Mucosa of rectum (tissue), 2 donors: Measurements from ENCODE around the gene SENP8.
"Not testable (repeated sequence)": the region's sequence is repeated elsewhere in the genome, so short reads cannot be mapped to it uniquely, and the experiment has no call there.

Experiments
- H3K27ac ChIP-seq, 2 donors: one replicate each; pipeline ENCODE4 v1.7.0; 2013; ENCODE audit warnings: inconsistent platforms in 2 of 2, low read depth in 2 of 2, low read length in 2 of 2
- H3K27me3 ChIP-seq, 2 donors: one replicate each; pipeline ENCODE4 v1.7.0; 2013; ENCODE audit warnings: low read length in 2 of 2; ENCODE audit not compliant: control insufficient read depth in 2 of 2, insufficient read depth in 2 of 2
- H3K36me3 ChIP-seq, 2 donors: one replicate each; pipeline ENCODE4 v1.7.0; 2013; ENCODE audit warnings: low read length in 2 of 2; ENCODE audit not compliant: control insufficient read depth in 2 of 2, insufficient read depth in 2 of 2
- H3K4me1 ChIP-seq, 2 donors: one replicate each; pipeline ENCODE4 v1.7.0; 2013; ENCODE audit warnings: low read length in 2 of 2, mild to moderate bottlenecking in 1 of 2; ENCODE audit not compliant: control insufficient read depth in 2 of 2, insufficient read depth in 2 of 2
- H3K4me3 ChIP-seq, 2 donors: one replicate each; pipeline ENCODE4 v1.7.0; 2013; ENCODE audit warnings: low read length in 2 of 2
- H3K9ac ChIP-seq, 2 donors: one replicate each; pipeline ENCODE4 v1.7.0; 2013; ENCODE audit warnings: low read length in 2 of 2, low read depth in 1 of 2, mild to moderate bottlenecking in 1 of 2
- H3K9me3 ChIP-seq, 2 donors: one replicate each; pipeline ENCODE4 v1.7.0; 2013; ENCODE audit warnings: low read length in 2 of 2; ENCODE audit not compliant: control insufficient read depth in 2 of 2
- donor health status: healthy.
- donor health status: Normal muscosa, but diverticular disease.

SENP8 gene

GRCh38 chr15:72118017-72118978 is at the start of gene SENP8, which contains the start of gene MYO9A:
Gene SENP8 (plus strand): TSS chr15:72118403. CDS start chr15:72139624, 21,221 bp downstream.
Gene MYO9A (minus strand): TSS chr15:72118150. CDS start chr15:72046563, 71,587 bp downstream.
- peak within 1 kb of the TSS; percentile 96 to 97 for H3K9ac ChIP-seq
- H3K27me3 ChIP-seq: no peaks in the 10 kb centered on the region
- no peaks in the 10 kb centered on the region for H3K9me3 ChIP-seq
- peaks cover 10 to 18% of the 10 kb centered on the region in 2 donors for H3K4me1 ChIP-seq
- no peaks in the 10 kb centered on the region for H3K36me3 ChIP-seq
- peak within 1 kb of the TSS; percentile 94 to 99 for H3K4me3 ChIP-seq
- H3K27ac ChIP-seq: peak within 1 kb of the TSS; percentile 95 to 97

GRCh38 chr15:72068856-72069255 is 49.3 kb upstream of the SENP8 start:
- H3K27me3 ChIP-seq: no peaks in the 10 kb centered on the region
- H3K9ac ChIP-seq: no peak overlapping the region
- H3K36me3 ChIP-seq: no peaks in the 10 kb centered on the region
- H3K4me3 ChIP-seq: no peak overlapping the region
- peaks cover 0 to 2% of the 10 kb centered on the region in 2 donors for H3K4me1 ChIP-seq
- H3K9me3 ChIP-seq: no peaks in the 10 kb centered on the region
- no peak overlapping the region for H3K27ac ChIP-seq

- Histone ChIP-seq H3K4me1 (peaks cover 0 to 2% of the 10 kb centered on the region in 2 donors), H3K36me3 (no peaks in the 10 kb centered on the region), H3K9ac (no peak overlapping the region), H3K9me3 (no peaks in the 10 kb centered on the region), H3K4me3 (no peak overlapping the region), H3K27me3 (no peaks in the 10 kb centered on the region), H3K27ac (no peak overlapping the region)
Observed at GRCh38 chr15:72070817-72071447, 47.3 kb upstream of the SENP8 start.

GRCh38 chr15:72071448-72071825 is 46.8 kb upstream of the SENP8 start:
- not testable (repeated sequence) for H3K9ac ChIP-seq, H3K4me1 ChIP-seq, H3K27me3 ChIP-seq, H3K4me3 ChIP-seq, H3K9me3 ChIP-seq, H3K27ac ChIP-seq, H3K36me3 ChIP-seq

GRCh38 chr15:72074335-72075060 is 43.7 kb upstream of the SENP8 start:
- Histone ChIP-seq H3K4me1 (no peaks in the 10 kb centered on the region), H3K27ac (no peak overlapping the region), H3K9ac (no peak overlapping the region), H3K27me3 (no peaks in the 10 kb centered on the region), H3K9me3 (no peaks in the 10 kb centered on the region), H3K4me3 (no peak overlapping the region), H3K36me3 (no peaks in the 10 kb centered on the region)

GRCh38 chr15:72077950-72078349 is 40.3 kb upstream of the SENP8 start:
- H3K4me1 ChIP-seq: no peaks in the 10 kb centered on the region
- no peaks in the 10 kb centered on the region for H3K27me3 ChIP-seq

GRCh38 chr15:72078887-72079286 is 39.3 kb upstream of the SENP8 start:
- Histone ChIP-seq H3K27ac (no peak overlapping the region), H3K4me1 (no peaks in the 10 kb centered on the region), H3K9ac (no peak overlapping the region), H3K9me3 (no peaks in the 10 kb centered on the region), H3K27me3 (no peaks in the 10 kb centered on the region), H3K4me3 (no peak overlapping the region), H3K36me3 (no peaks in the 10 kb centered on the region)

More at GRCh38 chr15:72077950-72078349, 40.3 kb upstream of the SENP8 start:
- no peak overlapping the region for H3K4me3 ChIP-seq
- H3K36me3 ChIP-seq: no peaks in the 10 kb centered on the region
- H3K9ac ChIP-seq: no peak overlapping the region
- H3K27ac ChIP-seq: no peak overlapping the region
- no peaks in the 10 kb centered on the region for H3K9me3 ChIP-seq

- H3K36me3 ChIP-seq: no peaks in the 10 kb centered on the region
- H3K27ac ChIP-seq: no peak overlapping the region
- H3K9ac ChIP-seq: no peak overlapping the region
- H3K27me3 ChIP-seq: no peaks in the 10 kb centered on the region
- no peak overlapping the region for H3K4me3 ChIP-seq
- H3K9me3 ChIP-seq: no peaks in the 10 kb centered on the region
- peaks cover 0 to 4% of the 10 kb centered on the region in 2 donors for H3K4me1 ChIP-seq
Observed at GRCh38 chr15:72082176-72082575, 36.0 kb upstream of the SENP8 start.

GRCh38 chr15:72086010-72086697 is 32.0 kb upstream of the SENP8 start:
- no peak overlapping the region for H3K4me3 ChIP-seq
- H3K9me3 ChIP-seq: no peaks in the 10 kb centered on the region
- no peak overlapping the region for H3K9ac ChIP-seq
- H3K36me3 ChIP-seq: no peaks in the 10 kb centered on the region
- H3K27me3 ChIP-seq: no peaks in the 10 kb centered on the region
- no peak overlapping the region for H3K27ac ChIP-seq
- peaks cover 0 to 4% of the 10 kb centered on the region in 2 donors for H3K4me1 ChIP-seq
